ENCODE results near the gene MBNL1. TPM values are rescaled to one million over a fixed set of nuclear protein-coding genes. Genes with fewer than 3 reads are reported as not detected.

MBNL1 gene
- total RNA-seq, 1 experiment from 2014 or later: 117 TPM

- DNase-seq (ENCODE audit: low spot score): no peak
- no TSS peak for BruUV-seq (replicated peaks)
- no peaks in the 10 kb centered on the region for H3K27me3 ChIP-seq (replicated peaks; ENCODE audit: insufficient read depth, low read depth, low read length, poor library complexity)
These were observed 36.3 kb downstream of the MBNL1 start for GRCh38 chr3:152305075-152305474.

GRCh38 chr3:152307829-152308474, 39.2 kb downstream of the MBNL1 start:
- no peak overlapping the region for H3K4me3 ChIP-seq (ENCODE audit: low read depth, low read length, poor library complexity, severe bottlenecking)
- no peaks in the 10 kb centered on the region for H3K27me3 ChIP-seq (replicated peaks; ENCODE audit: insufficient read depth, low read depth, low read length, poor library complexity)
- no peaks in the 10 kb centered on the region for H3K36me3 ChIP-seq (ENCODE audit: insufficient read depth, low read length, poor library complexity, severe bottlenecking)
- ChIA-PET CTCF (no interaction called here), POLR2A (ENCODE audit: low non-redundant PET) (no interaction called here)
- intact Hi-C loops (cut with micrococcal nuclease; ENCODE audit: unreplicated experiment): no loop called here
- TF ChIP-seq, protein P1, sequence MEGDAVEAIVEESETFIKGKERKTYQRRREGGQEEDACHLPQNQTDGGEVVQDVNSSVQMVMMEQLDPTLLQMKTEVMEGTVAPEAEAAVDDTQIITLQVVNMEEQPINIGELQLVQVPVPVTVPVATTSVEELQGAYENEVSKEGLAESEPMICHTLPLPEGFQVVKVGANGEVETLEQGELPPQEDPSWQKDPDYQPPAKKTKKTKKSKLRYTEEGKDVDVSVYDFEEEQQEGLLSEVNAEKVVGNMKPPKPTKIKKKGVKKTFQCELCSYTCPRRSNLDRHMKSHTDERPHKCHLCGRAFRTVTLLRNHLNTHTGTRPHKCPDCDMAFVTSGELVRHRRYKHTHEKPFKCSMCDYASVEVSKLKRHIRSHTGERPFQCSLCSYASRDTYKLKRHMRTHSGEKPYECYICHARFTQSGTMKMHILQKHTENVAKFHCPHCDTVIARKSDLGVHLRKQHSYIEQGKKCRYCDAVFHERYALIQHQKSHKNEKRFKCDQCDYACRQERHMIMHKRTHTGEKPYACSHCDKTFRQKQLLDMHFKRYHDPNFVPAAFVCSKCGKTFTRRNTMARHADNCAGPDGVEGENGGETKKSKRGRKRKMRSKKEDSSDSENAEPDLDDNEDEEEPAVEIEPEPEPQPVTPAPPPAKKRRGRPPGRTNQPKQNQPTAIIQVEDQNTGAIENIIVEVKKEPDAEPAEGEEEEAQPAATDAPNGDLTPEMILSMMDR (conservative IDR thresholded peaks at IDR 0.05; ENCODE audit: low read depth, low read length): no peak
- TF ChIP-seq EZH2 (IDR thresholded peaks at IDR 0.05; ENCODE audit: borderline replicate concordance, low read depth, low read length, poor library complexity, severe bottlenecking): no peak
- no peaks in the 10 kb centered on the region for H3K9me3 ChIP-seq (ENCODE audit: low read depth, low read length, poor library complexity, severe bottlenecking)
- no peak overlapping the region for H3K27ac ChIP-seq (ENCODE audit: low read depth, low read length, poor library complexity, severe bottlenecking)
- no peak for DNase-seq (ENCODE audit: low spot score)
- no TSS peak for BruUV-seq (replicated peaks)
- peaks cover 34% of the 10 kb centered on the region for H3K4me1 ChIP-seq (ENCODE audit: insufficient read depth, low read length, poor library complexity, severe bottlenecking)

More at GRCh38 chr3:152305075-152305474, 36.3 kb downstream of the MBNL1 start:
- Histone ChIP-seq H3K27ac (ENCODE audit: low read depth, low read length, poor library complexity, severe bottlenecking) (no peak overlapping the region), H3K4me1 (ENCODE audit: insufficient read depth, low read length, poor library complexity, severe bottlenecking) (peaks cover 58% of the 10 kb centered on the region), H3K9me3 (ENCODE audit: low read depth, low read length, poor library complexity, severe bottlenecking) (no peaks in the 10 kb centered on the region), H3K36me3 (ENCODE audit: insufficient read depth, low read length, poor library complexity, severe bottlenecking) (peaks cover under 1% of the 10 kb centered on the region), H3K4me3 (ENCODE audit: low read depth, low read length, poor library complexity, severe bottlenecking) (no peak overlapping the region)
- intact Hi-C loops (cut with micrococcal nuclease; ENCODE audit: unreplicated experiment): no loop called here
- ChIA-PET POLR2A (ENCODE audit: low non-redundant PET) (no interaction called here), CTCF (no interaction called here)
- no peak for TF ChIP-seq EZH2 (IDR thresholded peaks at IDR 0.05; ENCODE audit: borderline replicate concordance, low read depth, low read length, poor library complexity, severe bottlenecking)
- TF ChIP-seq, protein P1 (conservative IDR thresholded peaks at IDR 0.05; ENCODE audit: low read depth, low read length): no peak

DNA sequence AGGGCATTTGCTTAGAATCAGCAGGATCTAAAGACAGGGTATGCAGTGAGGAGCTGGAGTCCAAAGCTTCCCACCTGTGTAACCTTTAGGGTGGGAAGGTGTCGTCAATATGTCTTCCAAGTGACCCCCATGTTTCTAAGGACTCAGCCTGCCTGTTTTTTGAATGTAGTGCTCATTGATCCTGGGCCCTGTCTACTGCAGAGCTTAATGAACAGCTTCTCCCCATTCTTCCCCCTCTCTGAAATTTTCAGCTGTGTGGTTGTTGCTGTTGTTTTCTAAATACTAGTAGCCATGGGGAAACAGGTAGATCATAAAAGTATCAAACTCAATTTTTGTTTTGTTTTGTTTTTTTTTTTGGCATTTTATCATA, 39.7 kb downstream of the MBNL1 start:
- no peaks in the 10 kb centered on the region for H3K27me3 ChIP-seq (replicated peaks; ENCODE audit: insufficient read depth, low read depth, low read length, poor library complexity)
- no peaks in the 10 kb centered on the region for H3K9me3 ChIP-seq (ENCODE audit: low read depth, low read length, poor library complexity, severe bottlenecking)
- TF ChIP-seq, protein P1 (conservative IDR thresholded peaks at IDR 0.05; ENCODE audit: low read depth, low read length): no peak
- no peak for TF ChIP-seq EZH2 (IDR thresholded peaks at IDR 0.05; ENCODE audit: borderline replicate concordance, low read depth, low read length, poor library complexity, severe bottlenecking)
- CTCF ChIA-PET: no interaction called here
- no peak overlapping the region for H3K27ac ChIP-seq (ENCODE audit: low read depth, low read length, poor library complexity, severe bottlenecking)
- POLR2A ChIA-PET (ENCODE audit: low non-redundant PET): no interaction called here
- DNase-seq (ENCODE audit: low spot score): no peak
- no peak overlapping the region for H3K4me3 ChIP-seq (ENCODE audit: low read depth, low read length, poor library complexity, severe bottlenecking)
- intact Hi-C loops (cut with micrococcal nuclease; ENCODE audit: unreplicated experiment): no loop called here
- no TSS peak for BruUV-seq (replicated peaks)
- no peaks in the 10 kb centered on the region for H3K36me3 ChIP-seq (ENCODE audit: insufficient read depth, low read length, poor library complexity, severe bottlenecking)
- peaks cover 29% of the 10 kb centered on the region for H3K4me1 ChIP-seq (ENCODE audit: insufficient read depth, low read length, poor library complexity, severe bottlenecking)
